SJCRH30 (cell line): Measurements from ENCODE around the gene SNX22. TPM values are rescaled to one million over a fixed set of nuclear protein-coding genes. Genes with fewer than 3 reads are reported as not detected.
"Not testable (repeated sequence)": the region's sequence is repeated elsewhere in the genome, so short reads cannot be mapped to it uniquely, and the experiment has no call there.

Experiments used
- DNase-seq, 2 experiments: peaks; one replicate each; pipeline ENCODE4 v3.0.0-alpha.2; 2015 to 2020
- H3K27ac ChIP-seq: fragments of 250-450 bp; sonication (Bioruptor Pico); 2 replicates; pipeline ENCODE4 v1.5.1; 2020; ENCODE audit warnings: mild to moderate bottlenecking, moderate library complexity
- H3K27me3 ChIP-seq: fragments of 250-450 bp; sonication (Bioruptor Pico); 2 replicates; pipeline ENCODE4 v1.5.1; 2020; ENCODE audit warnings: mild to moderate bottlenecking, moderate library complexity
- H3K36me3 ChIP-seq: fragments of 250-450 bp; sonication (Bioruptor Pico); 2 replicates; pipeline ENCODE4 v1.5.1; 2020; ENCODE audit warnings: mild to moderate bottlenecking, moderate library complexity
- H3K4me1 ChIP-seq: fragments of 250-450 bp; sonication (Bioruptor Pico); 2 replicates; pipeline ENCODE4 v1.5.1; 2020; ENCODE audit warnings: mild to moderate bottlenecking, moderate library complexity
- H3K4me3 ChIP-seq: fragments of 250-450 bp; sonication (Bioruptor Pico); 2 replicates; pipeline ENCODE4 v1.5.1; 2020; ENCODE audit warnings: mild to moderate bottlenecking, moderate library complexity
- H3K9me3 ChIP-seq: fragments of 250-450 bp; sonication (Bioruptor Pico); replicated peaks from 2 replicates; pipeline ENCODE4 v1.5.1; 2020; ENCODE audit warnings: mild to moderate bottlenecking, moderate library complexity
- total RNA-seq: library from RNA; depleted of rRNA; stranded (reverse); fragments of >200 nt; shearing (Covaris generic); gene quantifications from 2 replicates; pipeline ENCODE4 v1.2.3, GENCODE V29; 2014; rRNA removed

Gene SNX22
- 1.5 and 1.6 TPM in 2 replicates for total RNA-seq

- peaks cover 3% of the 10 kb centered on the region; the same call in 1 of the 2 replicates for H3K4me1 ChIP-seq
- no peaks in the 10 kb centered on the region for H3K9me3 ChIP-seq
- no peak within 1 kb of the TSS for H3K27ac ChIP-seq
- H3K36me3 ChIP-seq, result peaks cover 12% of the 10 kb centered on the region; the same call in 1 of the 2 replicates
- no peak for DNase-seq
- H3K4me3 ChIP-seq, result peak within 1 kb of the TSS; percentile 67
- H3K27me3 ChIP-seq, result no peaks in the 10 kb centered on the region
Observed at GRCh38 chr15:64151727-64152506, at the start of gene SNX22. TSS of gene SNX22 (plus strand) at chr15:64151731. CDS start at chr15:64151776, 45 bp downstream.

- Histone ChIP-seq H3K4me1 (no peaks in the 10 kb centered on the region), H3K36me3 (0 out of 2 replicates have a peak, but pooled peaks cover 3% of the 10 kb centered on the region), H3K27ac (no peak overlapping the region), H3K27me3 (no peaks in the 10 kb centered on the region), H3K9me3 (no peaks in the 10 kb centered on the region), H3K4me3 (no peak overlapping the region)
- no peak for DNase-seq
Observed at GRCh38 chr15:64102497-64102896, 49.0 kb upstream of the SNX22 start.

- Histone ChIP-seq H3K9me3 (no peaks in the 10 kb centered on the region), H3K36me3 (0 out of 2 replicates have a peak, but pooled peaks cover 4% of the 10 kb centered on the region), H3K27me3 (no peaks in the 10 kb centered on the region), H3K4me1 (no peaks in the 10 kb centered on the region), H3K4me3 (no peak overlapping the region), H3K27ac (no peak overlapping the region)
- no peak for DNase-seq
Observed at GRCh38 chr15:64105113-64105704, 46.3 kb upstream of the SNX22 start.

- Histone ChIP-seq H3K4me3 (no peak overlapping the region), H3K36me3 (0 out of 2 replicates have a peak, but pooled peaks cover 2% of the 10 kb centered on the region), H3K4me1 (no peaks in the 10 kb centered on the region), H3K27me3 (no peaks in the 10 kb centered on the region), H3K9me3 (no peaks in the 10 kb centered on the region), H3K27ac (no peak overlapping the region)
- no peak for DNase-seq
Observed at GRCh38 chr15:64107337-64107736, 44.2 kb upstream of the SNX22 start.

GRCh38 chr15:64110108-64110701 is 41.3 kb upstream of the SNX22 start:
- not testable (repeated sequence) for H3K27ac ChIP-seq, H3K9me3 ChIP-seq, H3K4me1 ChIP-seq, DNase-seq, H3K4me3 ChIP-seq, H3K27me3 ChIP-seq
- H3K36me3 ChIP-seq, result peaks cover 21% of the 10 kb centered on the region

- H3K27ac ChIP-seq, result no peak overlapping the region
- no peaks in the 10 kb centered on the region for H3K27me3 ChIP-seq
- DNase-seq, result no peak
- H3K36me3 ChIP-seq, result peaks cover 28% of the 10 kb centered on the region
- no peak overlapping the region for H3K4me3 ChIP-seq
- no peaks in the 10 kb centered on the region for H3K4me1 ChIP-seq
- no peaks in the 10 kb centered on the region for H3K9me3 ChIP-seq
Observed at GRCh38 chr15:64110950-64111678, 40.4 kb upstream of the SNX22 start.

GRCh38 chr15:64111679-64112050 is 39.9 kb upstream of the SNX22 start:
- no peaks in the 10 kb centered on the region for H3K9me3 ChIP-seq
- H3K4me3 ChIP-seq, result no peak overlapping the region
- DNase-seq, result no peak
- no peaks in the 10 kb centered on the region for H3K4me1 ChIP-seq
- no peaks in the 10 kb centered on the region for H3K27me3 ChIP-seq
- H3K27ac ChIP-seq, result no peak overlapping the region
- H3K36me3 ChIP-seq, result peaks cover 32% of the 10 kb centered on the region

GRCh38 chr15:64112073-64112772 is 39.3 kb upstream of the SNX22 start:
- no peaks in the 10 kb centered on the region for H3K9me3 ChIP-seq
- no peak overlapping the region for H3K4me3 ChIP-seq
- H3K36me3 ChIP-seq, result peaks cover 32% of the 10 kb centered on the region
- no peaks in the 10 kb centered on the region for H3K27me3 ChIP-seq
- no peak for DNase-seq
- no peaks in the 10 kb centered on the region for H3K4me1 ChIP-seq
- no peak overlapping the region for H3K27ac ChIP-seq

- no peaks in the 10 kb centered on the region for H3K27me3 ChIP-seq
- DNase-seq, result no peak
- no peaks in the 10 kb centered on the region for H3K9me3 ChIP-seq
- no peak overlapping the region for H3K4me3 ChIP-seq
- H3K27ac ChIP-seq, result no peak overlapping the region
- H3K36me3 ChIP-seq, result peaks cover 39% of the 10 kb centered on the region
- no peaks in the 10 kb centered on the region for H3K4me1 ChIP-seq
Observed at GRCh38 chr15:64112904-64113303, 38.6 kb upstream of the SNX22 start.

- H3K36me3 ChIP-seq, result peaks cover 65% of the 10 kb centered on the region
- no peaks in the 10 kb centered on the region for H3K9me3 ChIP-seq
- no peaks in the 10 kb centered on the region for H3K27me3 ChIP-seq
- H3K4me3 ChIP-seq, result no peak overlapping the region
- no peaks in the 10 kb centered on the region for H3K4me1 ChIP-seq
- no peak overlapping the region for H3K27ac ChIP-seq
- no peak for DNase-seq
Observed at GRCh38 chr15:64117759-64118487, 33.6 kb upstream of the SNX22 start.

- H3K4me3 ChIP-seq, H3K27me3 ChIP-seq, DNase-seq, H3K9me3 ChIP-seq, H3K27ac ChIP-seq, H3K4me1 ChIP-seq: not testable (repeated sequence)
- peaks cover 58% of the 10 kb centered on the region for H3K36me3 ChIP-seq
Observed at GRCh38 chr15:64120322-64120721, 31.2 kb upstream of the SNX22 start.

GRCh38 chr15:64121614-64122013 is 29.9 kb upstream of the SNX22 start:
- Histone ChIP-seq H3K27me3 (no peaks in the 10 kb centered on the region), H3K27ac (no peak overlapping the region), H3K36me3 (peaks cover 53% of the 10 kb centered on the region), H3K9me3 (no peaks in the 10 kb centered on the region), H3K4me3 (no peak overlapping the region), H3K4me1 (no peaks in the 10 kb centered on the region)
- DNase-seq, result no peak

- Histone ChIP-seq H3K9me3 (no peaks in the 10 kb centered on the region), H3K4me1 (no peaks in the 10 kb centered on the region), H3K36me3 (peaks cover 57% of the 10 kb centered on the region), H3K27me3 (no peaks in the 10 kb centered on the region), H3K27ac (no peak overlapping the region), H3K4me3 (no peak overlapping the region)
- no peak for DNase-seq
Observed at GRCh38 chr15:64122444-64122843, 29.1 kb upstream of the SNX22 start.

GRCh38 chr15:64122936-64123351 is 28.6 kb upstream of the SNX22 start:
- Histone ChIP-seq H3K36me3 (peaks cover 56% of the 10 kb centered on the region), H3K4me3 (no peak overlapping the region), H3K4me1 (no peaks in the 10 kb centered on the region), H3K27ac (no peak overlapping the region), H3K27me3 (no peaks in the 10 kb centered on the region), H3K9me3 (no peaks in the 10 kb centered on the region)
- DNase-seq, result no peak
